PC-3 (cell line): ENCODE data around the gene PRRC1.

ENCODE experiments used
- EZH2 ChIP-seq: fragments of 300-600 bp; sonication (generic); IDR thresholded peaks from one replicate; pipeline ENCODE4 v1.6.1; 2017; ENCODE audit warnings: antibody characterized with exemption, mild to moderate bottlenecking, low read length; ENCODE audit not compliant: unreplicated experiment
- EZH2phosphoT487 ChIP-seq: fragments of 300-600 bp; sonication (generic); IDR thresholded peaks from 2 replicates; pipeline ENCODE4 v1.6.1; 2018; ENCODE audit warnings: mild to moderate bottlenecking, antibody characterized with exemption, low read length, borderline replicate concordance
- TF ChIP-seq, protein P1 (sequence below): fragments of 300-600 bp; sonication (generic); conservative IDR thresholded peaks from 2 replicates; pipeline ENCODE4 v1.5.1; 2017; ENCODE audit warnings: antibody characterized with exemption, low read depth, mild to moderate bottlenecking, low read length

DNA sequence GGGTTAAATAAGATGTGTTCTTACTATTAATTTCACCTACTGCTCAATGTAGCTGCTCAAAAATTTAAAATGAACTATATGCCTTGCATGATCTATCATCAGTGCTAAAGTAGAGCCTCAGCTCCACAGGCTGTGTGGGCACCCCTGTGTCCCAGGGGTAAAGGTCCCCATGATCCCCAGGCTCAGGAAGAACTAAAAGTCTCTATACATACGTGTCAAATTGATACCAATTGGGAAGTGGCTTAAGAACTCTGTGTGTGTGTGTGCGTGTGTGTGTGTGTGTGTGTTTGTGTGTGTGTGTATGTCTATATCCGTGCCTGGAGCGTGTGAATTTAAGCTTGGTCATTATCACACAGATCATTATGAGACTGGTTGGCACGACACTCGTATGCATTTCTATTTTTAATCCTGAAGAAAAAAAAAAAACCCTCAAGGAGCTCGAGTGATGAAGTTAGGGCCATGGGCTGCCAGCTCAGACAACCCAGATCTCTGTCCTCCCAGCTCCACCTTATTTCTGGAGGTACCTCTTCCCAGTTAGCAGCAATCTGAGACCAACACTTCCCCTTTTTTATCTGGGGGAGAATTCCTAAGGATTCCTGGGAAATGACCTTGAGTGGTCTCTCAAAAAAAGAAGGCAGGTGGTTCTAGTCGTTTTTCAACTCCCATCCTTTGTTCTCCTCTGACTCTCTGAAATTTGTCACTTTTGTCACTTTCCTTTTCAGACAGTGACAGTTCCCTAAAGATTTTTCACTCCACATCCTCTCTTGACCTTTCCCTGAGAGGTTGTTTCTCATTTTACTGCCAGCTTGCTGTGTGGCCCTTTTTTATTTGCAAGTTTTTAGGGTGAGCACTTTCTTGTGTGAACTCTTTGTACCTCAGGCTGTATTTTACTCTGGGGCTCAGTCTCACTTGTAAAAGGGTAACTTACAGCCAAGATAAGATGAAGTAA is 85.7 kb downstream of the PRRC1 start:
- TF ChIP-seq, protein P1, sequence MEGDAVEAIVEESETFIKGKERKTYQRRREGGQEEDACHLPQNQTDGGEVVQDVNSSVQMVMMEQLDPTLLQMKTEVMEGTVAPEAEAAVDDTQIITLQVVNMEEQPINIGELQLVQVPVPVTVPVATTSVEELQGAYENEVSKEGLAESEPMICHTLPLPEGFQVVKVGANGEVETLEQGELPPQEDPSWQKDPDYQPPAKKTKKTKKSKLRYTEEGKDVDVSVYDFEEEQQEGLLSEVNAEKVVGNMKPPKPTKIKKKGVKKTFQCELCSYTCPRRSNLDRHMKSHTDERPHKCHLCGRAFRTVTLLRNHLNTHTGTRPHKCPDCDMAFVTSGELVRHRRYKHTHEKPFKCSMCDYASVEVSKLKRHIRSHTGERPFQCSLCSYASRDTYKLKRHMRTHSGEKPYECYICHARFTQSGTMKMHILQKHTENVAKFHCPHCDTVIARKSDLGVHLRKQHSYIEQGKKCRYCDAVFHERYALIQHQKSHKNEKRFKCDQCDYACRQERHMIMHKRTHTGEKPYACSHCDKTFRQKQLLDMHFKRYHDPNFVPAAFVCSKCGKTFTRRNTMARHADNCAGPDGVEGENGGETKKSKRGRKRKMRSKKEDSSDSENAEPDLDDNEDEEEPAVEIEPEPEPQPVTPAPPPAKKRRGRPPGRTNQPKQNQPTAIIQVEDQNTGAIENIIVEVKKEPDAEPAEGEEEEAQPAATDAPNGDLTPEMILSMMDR = no peak
- TF ChIP-seq EZH2 (no peak), EZH2phosphoT487 (no peak)
